ENCODE results near the gene ATL2. TPM values are rescaled to one million over a fixed set of nuclear protein-coding genes. Genes with fewer than 3 reads are reported as not detected.
A peak's percentile ranks its signal among the peaks of the same experiment; 100 is the strongest.

Gene ATL2
- total RNA-seq = 45.8 and 47.8 TPM in 2 replicates
- long read RNA-seq, transcript ATL2-201 (13 exons, 2,868 nt) = major isoform, 95 of 122 reads
- long read RNA-seq, partial matches to known transcripts = 14 of 122 reads
- long read RNA-seq, other reads (novel, unspliced or antisense) = 10 of 122 reads

GRCh38 chr2:38377050-38377828 is at the start of gene ATL2:
TSS of gene ATL2 (minus strand) at chr2:38377273. CDS start at chr2:38377260, 13 bp downstream.
- Mint-ChIP-seq H3K27ac (ENCODE audit: unreplicated experiment) (peak within 1 kb of the TSS; percentile 87), H3K9me3 (ENCODE audit: unreplicated experiment) (no peaks in the 10 kb centered on the region), H3K27me3 (ENCODE audit: unreplicated experiment) (peaks cover 10% of the 10 kb centered on the region), H3K4me3 (ENCODE audit: unreplicated experiment) (peak within 1 kb of the TSS; percentile 87), H3K36me3 (ENCODE audit: unreplicated experiment) (peaks cover 2% of the 10 kb centered on the region), H3K4me1 (ENCODE audit: unreplicated experiment) (peaks cover 43% of the 10 kb centered on the region)
- TF ChIP-seq CTCF (IDR thresholded peaks at IDR 0.05) = no peak
- peak; percentile 97 for DNase-seq (ENCODE audit: extremely low spot score, unreplicated experiment)

GRCh38 chr2:38423763-38424162 is 46.7 kb upstream of the ATL2 start:
- Mint-ChIP-seq H3K9me3 (ENCODE audit: unreplicated experiment) (no peaks in the 10 kb centered on the region), H3K27me3 (ENCODE audit: unreplicated experiment) (peaks cover 14% of the 10 kb centered on the region), H3K27ac (ENCODE audit: unreplicated experiment) (no peak overlapping the region), H3K4me1 (ENCODE audit: unreplicated experiment) (peaks cover 25% of the 10 kb centered on the region), H3K4me3 (ENCODE audit: unreplicated experiment) (no peak overlapping the region), H3K36me3 (ENCODE audit: unreplicated experiment) (no peaks in the 10 kb centered on the region)
- no peak for DNase-seq (ENCODE audit: extremely low spot score, unreplicated experiment)
- no peak for TF ChIP-seq CTCF (IDR thresholded peaks at IDR 0.05)

- TF ChIP-seq CTCF (IDR thresholded peaks at IDR 0.05) = no peak
- Mint-ChIP-seq H3K36me3 (ENCODE audit: unreplicated experiment) (no peaks in the 10 kb centered on the region), H3K27me3 (ENCODE audit: unreplicated experiment) (peaks cover 31% of the 10 kb centered on the region), H3K27ac (ENCODE audit: unreplicated experiment) (no peak overlapping the region), H3K4me3 (ENCODE audit: unreplicated experiment) (no peak overlapping the region), H3K4me1 (ENCODE audit: unreplicated experiment) (peaks cover 5% of the 10 kb centered on the region), H3K9me3 (ENCODE audit: unreplicated experiment) (no peaks in the 10 kb centered on the region)
- no peak for DNase-seq (ENCODE audit: extremely low spot score, unreplicated experiment)
Measured at GRCh38 chr2:38421274-38422056, 44.4 kb upstream of the ATL2 start.

GRCh38 chr2:38419499-38419898 is 42.4 kb upstream of the ATL2 start:
- H3K27me3 Mint-ChIP-seq (ENCODE audit: unreplicated experiment) = peaks cover 33% of the 10 kb centered on the region
- DNase-seq (ENCODE audit: extremely low spot score, unreplicated experiment) = no peak
- no peaks in the 10 kb centered on the region for H3K36me3 Mint-ChIP-seq (ENCODE audit: unreplicated experiment)
- H3K9me3 Mint-ChIP-seq (ENCODE audit: unreplicated experiment) = no peaks in the 10 kb centered on the region
- TF ChIP-seq CTCF (IDR thresholded peaks at IDR 0.05) = no peak
- H3K4me1 Mint-ChIP-seq (ENCODE audit: unreplicated experiment) = peaks cover 3% of the 10 kb centered on the region
- no peak overlapping the region for H3K27ac Mint-ChIP-seq (ENCODE audit: unreplicated experiment)
- no peak overlapping the region for H3K4me3 Mint-ChIP-seq (ENCODE audit: unreplicated experiment)

- Mint-ChIP-seq H3K27me3 (ENCODE audit: unreplicated experiment) (peaks cover 28% of the 10 kb centered on the region), H3K27ac (ENCODE audit: unreplicated experiment) (no peak overlapping the region), H3K36me3 (ENCODE audit: unreplicated experiment) (no peaks in the 10 kb centered on the region), H3K4me1 (ENCODE audit: unreplicated experiment) (peaks cover 3% of the 10 kb centered on the region), H3K4me3 (ENCODE audit: unreplicated experiment) (no peak overlapping the region), H3K9me3 (ENCODE audit: unreplicated experiment) (peaks cover 3% of the 10 kb centered on the region)
- no peak for TF ChIP-seq CTCF (IDR thresholded peaks at IDR 0.05)
- no peak for DNase-seq (ENCODE audit: extremely low spot score, unreplicated experiment)
Measured at GRCh38 chr2:38418735-38419134, 41.7 kb upstream of the ATL2 start.

Measured in osteocyte (in vitro differentiated cells).